Right lobe of liver (tissue), 4 donors: ENCODE measurements around the gene ITGA11.

ENCODE experiments used
- CTCF ChIP-seq, 4 donors: fragments of 200-600 bp in 3 of 4; fragments of 450-650 bp in 1 of 4; IDR thresholded peaks; one replicate each; pipeline versions ENCODE4 v1.5.1 to v1.8.0; 2016 to 2022; ENCODE audit warnings: antibody characterized with exemption in 4 of 4, mild to moderate bottlenecking in 2 of 4
- POLR2A ChIP-seq: fragments of 450-650 bp; IDR thresholded peaks from one replicate; pipeline ENCODE4 v1.6.1; 2017; ENCODE audit warnings: antibody characterized with exemption, mild to moderate bottlenecking
- donor health status: DM: no; HTN: no; CAD: no.
- donor health status: DM: no; HTN: no; CAD: no.
- donor health status: DM: no; HTN: yes; CAD: no.

- TF ChIP-seq CTCF (IDR thresholded peaks at IDR 0.05), result peak in 1 of 4 donors; percentile 21
- TF ChIP-seq POLR2A, result peak; percentile 76
These were observed 175.1 kb downstream of the ITGA11 start for GRCh38 chr15:68256675-68257450.
